HS-5 (cell line): ENCODE data around the gene GCLM.
"Not testable (repeated sequence)": the region's sequence is repeated elsewhere in the genome, so short reads cannot be mapped to it uniquely, and the experiment has no call there.

Source experiments
- DNase-seq: peaks from one replicate; pipeline ENCODE4 v3.0.0-alpha.2; 2012; ENCODE audit warnings: low read depth

Gene GCLM

GRCh38 chr1:93909146-93910050, at the start of gene GCLM:
TSS of gene GCLM (minus strand) at chr1:93909430. CDS start at chr1:93909163, 267 bp downstream.
- peak; percentile 82 for DNase-seq

- no peak for DNase-seq
These were observed 49.5 kb upstream of the GCLM start for GRCh38 chr1:93958726-93959100.

DNA sequence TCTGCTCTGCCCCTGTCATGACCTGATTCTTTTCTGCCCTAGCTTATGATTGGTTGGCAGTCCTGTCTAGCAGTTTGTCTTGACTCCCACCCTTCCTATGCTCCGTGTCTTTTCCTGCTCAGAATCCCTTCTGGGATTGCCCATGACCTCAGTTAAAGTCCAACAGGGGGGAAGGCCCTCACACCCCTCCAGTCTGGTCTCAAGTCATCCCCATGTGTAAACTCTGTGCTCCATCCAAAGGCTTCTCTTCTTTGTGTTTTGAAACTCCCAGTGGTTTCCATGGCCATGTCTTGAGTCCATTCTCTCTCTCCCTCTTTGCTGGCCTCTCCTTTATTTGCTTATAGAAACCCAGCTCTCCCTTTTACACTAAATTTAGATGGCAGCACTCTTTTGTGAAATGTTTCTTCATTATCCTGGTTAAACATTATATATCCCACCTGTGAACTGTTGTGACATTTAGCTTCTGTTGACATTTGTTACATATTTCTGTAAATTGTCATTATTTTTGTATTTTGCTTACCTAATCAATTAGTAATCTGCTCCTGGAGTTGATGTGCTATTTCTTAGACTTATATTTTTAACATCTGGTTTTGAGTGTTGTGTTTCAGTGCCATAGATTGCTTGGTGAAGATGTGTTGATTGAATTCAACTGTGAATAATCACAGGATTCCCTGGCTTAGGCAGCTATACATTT, 48.9 kb upstream of the GCLM start:
- no peak for DNase-seq

GRCh38 chr1:93955765-93956164, 46.5 kb upstream of the GCLM start:
- no peak for DNase-seq

DNA sequence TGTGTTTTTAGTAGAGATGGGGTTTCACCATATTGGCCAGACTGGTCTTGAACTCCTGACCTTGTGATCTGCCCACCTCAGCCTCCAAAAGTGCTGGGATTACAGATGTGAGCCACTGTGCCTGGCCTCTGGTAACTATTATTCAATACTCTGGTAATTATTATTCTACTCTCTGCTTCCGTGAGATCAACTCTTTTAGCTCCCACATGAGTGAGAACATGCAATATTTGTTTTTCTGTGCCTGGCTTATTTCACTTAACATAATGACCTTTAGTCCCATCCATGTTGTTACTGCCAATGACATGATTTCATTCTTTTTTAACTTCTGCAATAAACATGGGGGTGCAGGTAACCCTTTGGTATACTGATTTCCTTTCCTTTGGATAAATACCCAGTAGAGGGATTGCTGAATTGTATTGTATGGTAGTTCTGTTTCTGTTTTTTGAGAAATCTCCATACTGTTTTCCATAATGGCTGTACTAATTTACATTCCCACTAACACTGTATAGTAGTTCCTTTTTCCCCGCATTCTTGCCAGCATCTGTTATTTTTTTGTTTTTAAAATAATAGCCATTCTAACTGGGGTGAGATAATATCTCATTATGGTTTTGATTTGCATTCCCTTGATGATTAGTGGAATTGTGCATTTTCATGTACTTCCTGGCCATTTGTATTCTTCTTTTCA, 37.9 kb upstream of the GCLM start:
- DNase-seq: not testable (repeated sequence)

GRCh38 chr1:93938461-93939145, 29.4 kb upstream of the GCLM start:
- no peak for DNase-seq

DNA sequence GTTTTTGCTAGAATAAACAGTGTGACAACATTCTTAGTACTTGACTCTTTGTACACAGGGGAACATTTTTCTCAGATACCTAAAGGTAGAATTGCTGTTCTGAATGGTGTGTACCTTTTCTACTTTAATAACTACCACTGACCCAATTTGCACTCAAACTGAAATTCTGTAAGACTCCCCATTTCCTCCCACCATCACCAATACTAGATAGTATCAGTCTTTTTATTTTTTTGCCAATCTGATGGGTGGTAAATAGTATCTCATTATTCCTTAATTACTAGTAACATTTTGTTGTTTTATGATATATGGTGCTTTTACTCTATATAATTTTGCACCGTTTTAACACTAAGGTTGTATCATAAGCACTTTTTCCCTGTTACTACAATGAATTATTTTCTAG, 28.8 kb upstream of the GCLM start:
- no peak for DNase-seq

DNA sequence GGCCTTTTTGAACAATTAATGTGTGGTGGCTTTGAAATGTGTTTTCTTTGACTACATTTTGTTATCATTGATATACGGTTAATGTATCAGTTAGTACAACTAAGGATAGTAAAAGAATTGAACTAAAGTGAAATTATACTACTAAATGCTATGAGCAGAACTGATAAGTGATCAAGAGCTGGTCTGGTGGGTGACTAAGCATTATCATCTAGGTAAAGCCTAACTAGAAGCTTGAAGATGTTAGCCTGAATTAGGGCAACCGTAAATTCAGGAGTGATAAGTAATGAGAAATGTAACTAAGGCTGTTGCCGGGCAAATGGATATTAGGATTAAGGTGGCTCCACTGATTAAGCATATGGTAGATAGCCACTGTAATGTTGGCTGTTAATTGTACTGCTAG, 16.0 kb upstream of the GCLM start:
- no peak for DNase-seq

DNA sequence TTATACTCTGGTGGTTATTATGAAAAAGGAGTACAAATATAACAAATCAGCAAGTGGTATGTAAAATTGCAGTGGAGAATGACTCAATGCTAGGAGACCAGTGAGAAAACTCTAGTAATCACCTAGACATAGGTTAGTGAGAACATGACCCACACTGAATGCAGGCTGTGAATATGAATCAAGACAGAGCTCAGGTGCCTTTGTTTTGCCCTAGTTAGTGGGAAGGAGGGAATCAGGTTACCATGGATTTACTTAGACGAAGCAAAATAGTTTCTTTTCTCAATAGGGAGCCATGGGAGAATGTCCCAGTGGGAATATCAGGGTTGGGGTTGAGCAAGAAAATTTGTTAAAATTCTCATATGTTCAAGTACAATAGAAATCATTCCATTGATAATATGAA, 10.6 kb upstream of the GCLM start:
- no peak for DNase-seq

- DNase-seq: no peak
These were observed 8.1 kb upstream of the GCLM start for GRCh38 chr1:93917302-93917701.

DNA sequence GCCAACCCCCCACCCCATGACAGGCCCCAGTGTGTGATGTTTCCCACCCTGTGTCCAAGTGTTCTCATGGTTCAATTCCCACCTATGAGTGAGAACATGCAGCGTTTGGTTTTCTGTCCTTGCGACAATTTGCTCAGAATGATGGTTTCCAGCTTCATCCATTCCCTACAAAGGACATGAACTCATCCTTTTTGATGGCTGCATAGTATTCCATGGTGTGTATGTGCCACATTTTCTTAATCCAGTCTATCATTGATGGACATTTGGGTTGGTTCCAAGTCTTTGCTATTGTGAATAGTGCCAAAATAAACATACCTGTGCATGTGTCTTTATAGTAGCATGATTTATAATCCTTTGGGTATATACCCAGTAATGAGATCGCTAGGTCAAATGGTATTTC, 1.6 kb upstream of the GCLM start:
- not testable (repeated sequence) for DNase-seq

DNA sequence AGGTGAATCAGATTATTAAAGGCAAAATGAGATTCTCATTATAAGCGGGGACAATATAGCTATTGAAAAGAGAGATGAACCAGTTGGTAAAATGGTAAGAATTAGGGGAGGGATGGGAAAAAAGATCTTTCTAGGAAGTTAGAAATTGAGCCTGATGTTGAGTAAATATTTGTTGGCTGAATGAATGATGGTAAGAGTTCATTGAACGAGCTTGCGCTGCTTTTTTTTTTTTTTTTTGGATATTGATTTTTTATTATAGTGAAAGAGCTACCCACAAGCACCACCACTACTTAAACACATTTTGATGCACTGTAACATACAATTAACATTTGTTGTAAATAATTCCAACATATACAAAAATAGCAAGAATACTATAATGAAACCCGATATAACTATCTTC, 1.1 kb upstream of the GCLM start:
- DNase-seq: no peak

DNA sequence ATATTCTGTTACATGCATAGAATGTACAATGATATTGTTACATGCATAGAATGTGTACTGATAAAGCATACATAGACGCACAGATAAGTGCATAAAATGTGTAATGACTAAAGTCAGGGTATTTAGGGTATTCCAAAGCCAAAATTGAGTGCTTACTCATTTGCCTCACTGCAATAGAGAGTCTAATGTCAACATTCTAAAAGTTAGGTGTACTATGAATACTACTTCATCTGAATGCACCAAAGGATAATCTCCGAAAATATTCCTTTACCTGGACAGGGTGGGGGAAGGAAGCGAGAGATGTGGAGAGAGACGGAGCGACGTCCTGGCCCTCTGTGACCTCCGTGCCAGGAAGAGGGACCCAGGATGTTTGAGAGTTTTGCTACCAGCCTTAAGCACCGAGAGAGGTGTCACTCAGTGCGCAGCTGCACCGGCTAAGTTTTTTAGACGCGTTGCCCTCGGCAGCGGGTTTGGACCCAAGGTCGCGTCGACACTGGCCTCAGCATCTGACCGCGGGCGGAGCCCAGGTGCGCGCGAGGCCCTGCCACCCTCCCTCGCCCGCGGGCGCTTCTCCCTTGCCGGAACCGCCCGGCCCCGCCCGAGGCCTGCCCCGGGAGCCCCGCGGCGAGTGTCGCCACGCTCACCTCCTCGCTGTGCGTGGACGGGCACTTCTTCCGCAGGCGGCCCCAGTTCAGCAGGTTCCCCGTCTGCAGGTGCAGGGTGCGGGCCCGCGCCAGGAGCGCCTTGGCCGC, 660 bp downstream of the GCLM start:
- DNase-seq: no peak

DNA sequence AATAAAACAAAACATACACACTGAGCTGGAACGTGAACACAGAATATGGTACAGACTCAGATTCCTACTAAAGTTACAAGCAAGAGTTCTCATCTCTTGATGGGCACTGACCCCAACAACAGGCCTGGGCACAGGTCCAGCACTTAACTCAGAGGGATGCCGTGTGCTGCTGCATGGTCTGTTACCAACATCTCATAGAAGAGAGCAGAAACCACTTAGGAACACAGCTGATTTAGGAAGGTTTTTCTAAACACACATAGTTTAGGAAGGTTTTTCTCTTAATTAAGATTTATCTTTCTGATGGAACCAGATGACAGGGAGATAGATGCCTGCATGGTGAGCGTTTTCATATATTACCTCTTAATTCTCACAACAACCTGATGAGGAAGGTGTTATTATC, 1.5 kb downstream of the GCLM start:
- DNase-seq: no peak

DNA sequence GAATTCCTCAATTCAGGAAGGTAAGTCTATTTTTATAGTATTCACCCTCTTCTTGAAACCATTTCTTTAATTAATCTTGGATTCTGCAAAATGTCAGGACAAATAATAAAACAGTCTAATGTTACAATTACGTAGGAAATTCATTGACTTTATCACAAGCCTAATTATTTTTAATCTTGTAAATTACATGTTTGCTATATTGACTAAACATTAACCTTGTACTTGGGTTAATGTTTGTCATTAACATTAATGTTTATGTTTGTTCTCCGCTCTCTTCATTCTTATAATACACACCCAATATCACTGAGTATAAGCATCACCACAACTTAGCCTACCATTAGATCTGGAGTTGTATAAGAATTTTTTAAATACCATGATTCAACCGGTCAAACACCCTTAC, 2.8 kb downstream of the GCLM start:
- DNase-seq: no peak

DNA sequence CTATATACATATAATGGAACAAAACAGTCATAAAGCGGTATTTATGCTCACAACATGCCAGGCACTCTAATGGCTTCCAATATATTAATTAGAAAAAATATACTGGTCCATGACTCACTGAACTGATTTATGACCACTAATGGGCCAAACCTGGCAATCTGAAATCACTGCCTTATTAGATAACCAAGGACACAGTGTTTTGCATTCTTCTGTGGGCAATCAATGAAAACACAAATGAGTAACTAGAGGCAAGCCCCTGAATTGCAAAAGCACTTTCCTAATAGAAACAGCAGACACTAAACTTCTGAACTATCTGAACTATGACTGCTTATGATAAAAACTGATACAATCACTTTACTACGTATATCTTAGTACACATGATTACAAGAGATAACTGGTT, 3.5 kb downstream of the GCLM start:
- DNase-seq: no peak

GRCh38 chr1:93905051-93905450, 4.2 kb downstream of the GCLM start:
- no peak for DNase-seq

GRCh38 chr1:93904228-93904627, 5.0 kb downstream of the GCLM start:
- no peak for DNase-seq

DNA sequence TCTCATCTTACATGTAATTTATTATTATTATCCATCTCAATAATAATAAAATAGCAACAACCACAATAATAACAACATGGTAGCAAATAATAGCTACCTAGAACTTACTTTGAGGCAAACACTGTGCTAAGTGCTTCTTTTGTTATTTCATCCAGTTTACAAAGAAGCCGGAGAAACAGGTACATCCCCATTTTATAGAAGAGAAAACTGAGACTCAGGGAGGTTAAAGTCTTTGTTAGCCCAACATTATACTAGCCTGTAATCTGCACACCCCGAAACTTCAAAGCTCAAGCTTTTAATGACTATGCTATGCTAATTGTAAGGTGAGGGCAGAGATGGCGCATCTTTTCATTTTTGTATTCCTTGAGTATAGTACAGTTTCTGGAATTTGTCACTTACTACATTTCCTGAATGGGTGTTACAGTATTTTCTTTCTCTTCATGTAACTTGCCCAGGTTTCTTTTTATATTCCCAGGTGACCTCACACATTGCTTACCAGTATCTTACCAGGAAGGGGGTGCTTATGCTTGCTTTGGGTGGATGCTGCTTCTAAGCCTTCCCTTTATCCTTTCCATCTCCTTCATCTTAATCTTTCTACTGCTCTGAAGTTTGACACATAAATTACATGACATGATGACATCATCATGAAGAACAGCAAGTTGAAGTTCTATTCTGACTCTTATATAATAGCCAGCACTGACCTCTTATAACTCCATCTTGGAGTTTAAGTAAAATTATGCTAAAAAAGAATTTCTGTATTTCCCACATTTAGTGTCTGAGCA, 8.3 kb downstream of the GCLM start:
- no peak for DNase-seq

DNA sequence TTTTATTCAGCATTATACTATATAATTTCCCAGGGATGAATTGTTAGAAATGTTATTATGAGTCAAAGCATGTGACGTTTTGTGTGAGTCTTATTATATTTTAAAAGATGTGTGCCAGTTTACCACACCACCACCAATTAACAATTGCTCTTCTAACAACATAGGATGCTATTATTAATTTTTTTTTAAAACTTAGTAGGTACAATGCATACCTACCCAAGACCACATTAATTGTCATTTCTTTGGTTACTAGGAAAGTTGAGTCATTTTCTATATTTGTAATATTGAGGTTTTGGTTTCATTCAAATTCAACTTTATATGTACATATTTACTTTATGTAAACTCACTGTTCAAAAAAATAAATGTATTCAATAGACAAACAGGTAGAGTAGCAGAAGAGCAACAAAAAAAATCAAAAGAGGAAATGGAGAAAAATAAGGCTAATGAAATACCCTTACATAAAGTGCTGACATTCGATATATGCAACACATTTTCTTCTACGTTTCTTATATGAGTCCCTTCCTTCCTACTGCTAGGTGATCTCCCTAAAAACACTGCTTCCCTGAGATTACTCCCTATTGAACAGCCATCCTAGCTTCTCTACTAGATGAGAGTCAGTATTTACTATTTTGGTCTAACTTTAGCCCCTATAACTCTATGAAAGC, 9.6 kb downstream of the GCLM start:
- DNase-seq: no peak
